Ovary (tissue), 3 donors: Measurements from ENCODE around the gene UBR4.

Experiments
- CTCF ChIP-seq, 3 donors: fragments of 450-650 bp in 2 of 3; fragments of 200-600 bp in 1 of 3; IDR thresholded peaks; one replicate each; pipeline versions ENCODE4 v1.5.1 to v1.8.0; 2016 to 2022; ENCODE audit warnings: antibody characterized with exemption in 3 of 3, mild to moderate bottlenecking in 1 of 3
- EP300 ChIP-seq: sonication (generic); formaldehyde crosslinking; IDR thresholded peaks from one replicate; pipeline ENCODE4 v1.6.1; 2017; ENCODE audit warnings: antibody characterized with exemption
- POLR2A ChIP-seq: fragments of 450-650 bp; IDR thresholded peaks from one replicate; pipeline ENCODE4 v1.6.1; 2017; ENCODE audit warnings: antibody characterized with exemption, mild to moderate bottlenecking, moderate library complexity
- donor health status: DM: no; HTN: no; CAD: no.

GRCh38 chr1:19154876-19155275 is 55.2 kb downstream of the UBR4 start:
- TF ChIP-seq CTCF (IDR thresholded peaks at IDR 0.05), result no peak
- TF ChIP-seq POLR2A, result no peak
- no peak for TF ChIP-seq EP300
